Fibroblast of lung (primary cell): Measurements from ENCODE around the gene TARS3. TPM values are rescaled to one million over a fixed set of nuclear protein-coding genes. Genes with fewer than 3 reads are reported as not detected.

Experiments
- DNase-seq, 2 donors: peaks; one replicate each; pipeline versions ENCODE4 v3.0.0 to v3.0.0-alpha.2; 2010; ENCODE audit warnings: low read depth in 2 of 2
- H2AFZ ChIP-seq: 2 replicates; pipeline ENCODE4 v1.5.1; 2012; ENCODE audit warnings: low read length, control low read depth, inconsistent platforms
- H3K27ac ChIP-seq: 2 replicates; pipeline ENCODE4 v1.5.1; 2011; ENCODE audit warnings: low read length, control low read depth; ENCODE audit not compliant: insufficient read depth
- H3K27me3 ChIP-seq: 2 replicates; pipeline ENCODE4 v1.5.1; 2011; ENCODE audit warnings: mild to moderate bottlenecking, low read length; ENCODE audit not compliant: control insufficient read depth, insufficient read depth
- H3K36me3 ChIP-seq: 2 replicates; pipeline ENCODE4 v1.5.1; 2011; ENCODE audit warnings: low read length; ENCODE audit not compliant: control insufficient read depth, insufficient read depth
- H3K4me1 ChIP-seq: 2 replicates; pipeline ENCODE4 v1.5.1; 2011; ENCODE audit warnings: low read length; ENCODE audit not compliant: control insufficient read depth, insufficient read depth; ENCODE audit errors: extremely low read depth
- H3K4me2 ChIP-seq: 2 replicates; pipeline ENCODE4 v1.5.1; 2011; ENCODE audit warnings: low read length, control low read depth; ENCODE audit not compliant: insufficient read depth; ENCODE audit errors: extremely low read depth
- H3K4me3 ChIP-seq, 4 experiments: fragments of 200-600 bp in 1 of 4; sonication (generic) in 1 of 4; replicated peaks in 1 of 4; 2 replicates each; pipeline ENCODE4 v1.5.1; 2011 to 2016; ENCODE audit warnings: low read length in 4 of 4, low read depth in 3 of 4, mild to moderate bottlenecking in 3 of 4, control low read depth in 2 of 4, inconsistent platforms in 1 of 4, mixed read lengths in 1 of 4; ENCODE audit not compliant: insufficient read depth in 1 of 4; ENCODE audit errors: control extremely low read depth in 1 of 4
- H3K79me2 ChIP-seq: 2 replicates; pipeline ENCODE4 v1.5.1; 2012; ENCODE audit warnings: mild to moderate bottlenecking, low read length, inconsistent platforms; ENCODE audit not compliant: control insufficient read depth, insufficient read depth
- H3K9ac ChIP-seq: 2 replicates; pipeline ENCODE4 v1.5.1; 2011; ENCODE audit warnings: mild to moderate bottlenecking, low read length, control low read depth; ENCODE audit not compliant: insufficient read depth
- H3K9me3 ChIP-seq: 2 replicates; pipeline ENCODE4 v1.5.1; 2012; ENCODE audit warnings: low read depth, low read length; ENCODE audit not compliant: control insufficient read depth, insufficient read depth
- H4K20me1 ChIP-seq: 2 replicates; pipeline ENCODE4 v1.5.1; 2011; ENCODE audit warnings: low read length; ENCODE audit not compliant: control insufficient read depth, insufficient read depth; ENCODE audit errors: extremely low read depth
- CTCF ChIP-seq, 2 donors: IDR thresholded peaks in 1 of 2; conservative IDR thresholded peaks in 1 of 2; 1 replicate in 1 of 2; 2 replicates in 1 of 2; pipeline ENCODE4 v1.5.1; 2011 to 2012; ENCODE audit warnings: low read length in 2 of 2, control low read depth in 1 of 2, inconsistent platforms in 1 of 2, low read depth in 1 of 2, mild to moderate bottlenecking in 1 of 2
- EZH2 ChIP-seq: IDR thresholded peaks from 2 replicates; pipeline ENCODE4 v1.5.1; 2012; ENCODE audit warnings: low read length, control low read depth, mild to moderate bottlenecking; ENCODE audit errors: missing control alignments
- polyA plus RNA-seq, 2 donors: library from polyadenylated mRNA; depleted of rRNA in 1 of 2; stranded (reverse) in 1 of 2; unstranded in 1 of 2; fragments of >200 nt; gene quantifications; 2 replicates each; pipeline ENCODE4 v1.2.1, GENCODE V29; 2011 to 2012; ENCODE audit warnings: missing spikeins in 1 of 2
- total RNA-seq: library from RNA; depleted of rRNA; stranded (reverse); fragments of >200 nt; gene quantifications from 2 replicates; pipeline ENCODE4 v1.2.1, GENCODE V29; 2014

The TARS3 gene
- total and polyA plus RNA-seq, 2 donors (not counting 1 experiment from before 2014, with no cell fraction given), result 4.3 to 23.3 TPM

DNA sequence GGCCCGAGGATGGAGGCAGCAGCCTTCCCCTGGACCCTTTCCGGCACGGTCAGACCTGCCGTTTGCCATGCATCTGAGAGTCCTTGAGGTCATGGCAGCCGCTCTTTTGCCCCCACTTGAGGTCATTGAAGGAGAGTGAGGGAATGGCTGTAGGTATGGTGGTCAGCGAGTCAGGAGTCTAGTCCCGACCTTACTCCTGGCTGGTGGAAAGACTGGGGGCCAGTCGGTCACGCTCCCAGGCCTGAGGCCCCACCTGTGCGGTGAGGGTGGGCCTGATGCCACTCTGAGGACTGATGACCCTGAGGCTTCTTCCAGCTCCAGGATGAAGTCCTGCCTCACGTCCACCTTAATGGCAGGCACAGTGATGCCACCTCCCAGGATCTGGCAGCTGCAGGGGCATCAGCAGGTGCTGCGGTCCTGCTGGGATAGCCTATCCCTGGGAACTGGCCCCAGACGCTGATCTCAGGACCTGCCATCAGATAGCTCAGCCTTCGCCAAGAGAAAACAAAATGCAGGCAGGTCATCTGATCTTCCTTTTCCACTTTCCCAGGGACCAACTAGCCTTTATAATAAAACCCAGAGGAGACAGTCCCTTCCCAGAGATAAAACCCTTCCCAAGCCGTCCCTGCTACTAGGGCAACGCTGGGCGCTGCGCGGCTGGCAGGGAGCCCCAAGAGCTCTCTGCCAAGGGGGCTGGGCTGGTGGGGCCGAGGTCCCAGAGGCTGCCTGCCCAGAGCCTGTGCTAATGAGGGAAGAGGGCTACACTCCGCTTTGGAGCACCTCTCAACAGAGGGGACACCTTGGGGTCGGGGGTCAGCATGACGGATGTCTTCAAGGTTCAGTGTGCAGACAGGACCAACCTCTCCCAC lies 114.3 kb downstream of the TARS3 start:
- no peak for DNase-seq
- Histone ChIP-seq H3K4me2 (no peak overlapping the region), H3K4me1 (no peaks in the 10 kb centered on the region), H4K20me1 (no peaks in the 10 kb centered on the region), H3K4me3 (no peak overlapping the region), H3K27ac (no peak overlapping the region), H3K27me3 (peaks cover 5% of the 10 kb centered on the region), H3K36me3 (no peaks in the 10 kb centered on the region), H3K9me3 (no peaks in the 10 kb centered on the region), H3K79me2 (no peaks in the 10 kb centered on the region), H2AFZ (no peak overlapping the region), H3K9ac (no peak overlapping the region)
- no peak for TF ChIP-seq EZH2
- TF ChIP-seq CTCF (conservative IDR thresholded peaks at IDR 0.05 in 1 of 2, IDR thresholded peaks at IDR 0.05 in 1 of 2; ENCODE audit: low read depth in 1 of 2, low read length in 2 of 2), result no peak

GRCh38 chr15:101608201-101608600 lies 116.1 kb downstream of the TARS3 start:
- no peak overlapping the region for H3K4me3 ChIP-seq
- no peaks in the 10 kb centered on the region for H4K20me1 ChIP-seq
- no peak overlapping the region for H2AFZ ChIP-seq
- TF ChIP-seq EZH2 (no peak), CTCF (conservative IDR thresholded peaks at IDR 0.05 in 1 of 2, IDR thresholded peaks at IDR 0.05 in 1 of 2; ENCODE audit: low read depth in 1 of 2, low read length in 2 of 2) (no peak)
- H3K4me2 ChIP-seq, result no peak overlapping the region
- H3K27me3 ChIP-seq, result peaks cover 5% of the 10 kb centered on the region
- H3K9ac ChIP-seq, result no peak overlapping the region
- H3K27ac ChIP-seq, result no peak overlapping the region
- no peaks in the 10 kb centered on the region for H3K79me2 ChIP-seq
- H3K9me3 ChIP-seq, result no peaks in the 10 kb centered on the region
- H3K36me3 ChIP-seq, result no peaks in the 10 kb centered on the region
- H3K4me1 ChIP-seq, result no peaks in the 10 kb centered on the region
- DNase-seq, result no peak

- no peak for TF ChIP-seq EZH2
- TF ChIP-seq CTCF (conservative IDR thresholded peaks at IDR 0.05 in 1 of 2, IDR thresholded peaks at IDR 0.05 in 1 of 2; ENCODE audit: low read depth in 1 of 2, low read length in 2 of 2), result no peak
- Histone ChIP-seq H3K4me2 (no peak overlapping the region), H3K4me1 (no peaks in the 10 kb centered on the region), H3K27me3 (peaks cover 5% of the 10 kb centered on the region), H3K36me3 (no peaks in the 10 kb centered on the region), H3K9ac (no peak overlapping the region), H4K20me1 (no peaks in the 10 kb centered on the region), H3K4me3 (no peak overlapping the region), H2AFZ (no peak overlapping the region), H3K27ac (no peak overlapping the region), H3K79me2 (no peaks in the 10 kb centered on the region), H3K9me3 (no peaks in the 10 kb centered on the region)
- DNase-seq, result no peak
Measured at GRCh38 chr15:101607108-101607507, 117.2 kb downstream of the TARS3 start.
